ENCODE measurements around the gene C1orf141. TPM values are rescaled to one million over a fixed set of nuclear protein-coding genes. Genes with fewer than 3 reads are reported as not detected.

Gene C1orf141
- total RNA-seq, 1 donor from 2014 or later: not detected

GRCh38 chr1:67052741-67053534 lies 81.8 kb downstream of the C1orf141 start:
- intact Hi-C loops (cut with DNase I): no loop called here
- DNase-seq (ENCODE audit: low spot score): peak; percentile 61

DNA sequence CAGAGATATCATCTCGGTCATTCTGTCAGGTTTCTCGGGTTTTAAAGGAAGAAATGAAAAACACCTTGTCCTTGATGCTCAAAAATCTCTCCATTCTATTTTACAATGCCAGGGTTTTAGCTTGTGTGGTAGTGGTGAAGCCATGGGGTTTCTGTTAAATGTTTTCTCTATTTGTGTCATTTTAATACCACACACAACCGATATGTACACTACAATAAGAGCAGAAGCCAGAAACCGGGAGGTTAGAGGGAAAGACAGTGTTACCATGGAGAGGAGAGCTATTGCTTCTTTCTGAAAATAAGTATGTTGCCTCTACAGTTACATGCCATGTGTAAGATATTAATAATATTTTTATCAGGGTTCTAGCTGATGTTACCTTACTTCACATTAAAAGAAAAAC lies 83.6 kb downstream of the C1orf141 start:
- no peak for ATAC-seq
- no peak for DNase-seq (ENCODE audit: low spot score)
- intact Hi-C loops (cut with DNase I): no loop called here

More at GRCh38 chr1:67052741-67053534, 81.8 kb downstream of the C1orf141 start:
- ATAC-seq: peak; percentile 52

GRCh38 chr1:67044631-67045270 lies 90.0 kb downstream of the C1orf141 start:
- no peak for ATAC-seq
- no peak for DNase-seq (ENCODE audit: low spot score)
- intact Hi-C loops (cut with DNase I): no loop called here

DNA sequence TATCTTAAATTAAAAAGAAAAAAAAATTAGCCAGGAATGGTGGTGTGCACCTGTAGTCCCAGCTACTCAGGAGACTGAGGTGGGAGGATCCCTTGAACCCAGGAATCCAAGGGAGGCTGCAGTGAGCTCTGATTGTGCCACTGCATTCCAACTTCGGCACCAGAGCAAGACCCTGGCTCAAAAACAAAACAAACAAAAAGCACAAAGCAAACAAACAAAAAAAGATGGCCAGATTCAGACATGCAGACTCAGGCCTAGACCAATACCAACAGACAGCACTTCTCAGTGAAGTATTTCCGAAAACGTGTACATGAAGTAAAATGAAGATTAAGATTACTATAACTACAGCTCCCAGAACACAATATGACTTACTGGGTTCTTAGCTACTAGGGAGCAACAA lies 91.4 kb downstream of the C1orf141 start:
- intact Hi-C loops (cut with DNase I): no loop called here
- DNase-seq (ENCODE audit: low spot score): no peak
- no peak for ATAC-seq

Other genes with a start within 250 kb of the C1orf141 start
- gene DNAI4, start 210.1 kb downstream of the C1orf141 start, total RNA-seq: 70.9 TPM
- gene MIER1, start 210.0 kb downstream of the C1orf141 start, total RNA-seq: 49.2 TPM
- 8.4 TPM for gene SLC35D1, start 80.8 kb downstream of the C1orf141 start, total RNA-seq
- not detected for gene IL23R, start 31.5 kb upstream of the C1orf141 start, total RNA-seq
- 2.3 TPM for gene IL12RB2, start 172.9 kb upstream of the C1orf141 start, total RNA-seq